Non-pigmented ciliary epithelial cell (primary cell): ENCODE measurements around the gene ZDHHC24.
"Not testable (repeated sequence)": the region's sequence is repeated elsewhere in the genome, so short reads cannot be mapped to it uniquely, and the experiment has no call there.

ENCODE experiments used
- DNase-seq: peaks from one replicate; pipeline ENCODE4 v3.0.0-alpha.2; 2010; ENCODE audit warnings: low read depth

Gene ZDHHC24, protein sequence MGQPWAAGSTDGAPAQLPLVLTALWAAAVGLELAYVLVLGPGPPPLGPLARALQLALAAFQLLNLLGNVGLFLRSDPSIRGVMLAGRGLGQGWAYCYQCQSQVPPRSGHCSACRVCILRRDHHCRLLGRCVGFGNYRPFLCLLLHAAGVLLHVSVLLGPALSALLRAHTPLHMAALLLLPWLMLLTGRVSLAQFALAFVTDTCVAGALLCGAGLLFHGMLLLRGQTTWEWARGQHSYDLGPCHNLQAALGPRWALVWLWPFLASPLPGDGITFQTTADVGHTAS

DNA sequence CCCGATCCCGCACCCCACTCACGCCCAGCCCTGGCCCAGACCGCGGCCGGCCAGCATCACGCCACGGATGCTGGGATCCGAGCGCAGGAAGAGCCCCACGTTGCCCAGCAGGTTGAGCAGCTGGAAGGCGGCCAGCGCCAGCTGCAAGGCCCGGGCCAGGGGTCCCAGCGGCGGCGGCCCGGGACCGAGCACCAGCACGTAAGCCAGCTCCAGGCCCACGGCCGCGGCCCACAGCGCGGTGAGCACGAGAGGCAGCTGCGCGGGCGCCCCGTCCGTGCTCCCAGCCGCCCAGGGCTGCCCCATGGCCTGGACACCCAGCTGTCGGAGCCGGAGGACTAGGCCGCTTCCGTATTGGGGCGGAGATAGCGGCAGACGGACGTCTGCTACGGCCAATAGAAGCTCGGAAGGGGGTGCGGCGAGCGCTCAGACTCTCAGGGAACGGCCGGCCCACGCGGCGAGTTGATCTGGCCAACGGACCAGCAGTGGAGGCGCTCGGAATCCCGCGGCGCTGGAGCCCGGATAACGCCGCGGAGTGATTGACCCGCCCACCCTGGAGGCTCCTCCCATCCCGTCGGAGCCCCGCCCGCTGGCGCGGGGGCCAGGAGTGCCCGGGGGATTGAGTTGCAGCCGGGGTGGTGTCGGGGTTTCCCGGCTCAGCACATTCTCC is at the start of gene ZDHHC24:
Gene ZDHHC24 (minus strand): TSS at position 348 of the 667 bp plus-strand sequence. CDS start 45 bp downstream, at position 303.
- DNase-seq = peak; percentile 83

DNA sequence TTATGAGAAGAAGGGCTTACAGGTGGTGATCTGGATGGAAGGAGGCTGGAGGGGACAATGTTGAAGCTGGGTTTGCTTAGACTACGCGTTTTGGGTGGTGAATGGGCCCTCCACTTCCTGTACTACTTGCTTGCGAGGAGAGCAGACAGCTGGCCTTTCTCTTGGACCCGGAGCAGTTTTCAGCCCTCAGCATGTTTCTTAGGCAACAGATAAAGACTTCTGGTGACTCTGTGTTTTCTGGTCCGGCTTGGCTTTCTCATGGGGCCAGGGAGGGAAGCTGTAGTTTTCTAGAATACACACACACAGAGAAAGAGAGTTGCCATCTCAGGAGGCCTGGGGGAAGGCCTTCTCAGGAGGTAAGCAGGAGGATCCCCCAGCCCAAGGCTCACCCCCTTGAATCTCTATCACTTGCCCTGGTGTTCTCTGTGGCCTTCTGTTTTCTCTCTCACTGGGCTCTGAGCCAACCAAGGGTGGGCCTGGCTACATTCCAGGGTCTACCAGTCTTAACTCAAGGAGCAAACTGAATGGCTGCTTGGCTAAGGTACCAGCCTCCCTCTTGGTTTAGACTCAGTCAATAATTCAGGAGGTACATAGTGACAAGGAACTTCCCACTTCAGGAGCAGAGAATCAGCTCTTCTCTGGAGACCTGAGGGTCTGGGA is 49.5 kb upstream of the ZDHHC24 start:
- DNase-seq = no peak

DNA sequence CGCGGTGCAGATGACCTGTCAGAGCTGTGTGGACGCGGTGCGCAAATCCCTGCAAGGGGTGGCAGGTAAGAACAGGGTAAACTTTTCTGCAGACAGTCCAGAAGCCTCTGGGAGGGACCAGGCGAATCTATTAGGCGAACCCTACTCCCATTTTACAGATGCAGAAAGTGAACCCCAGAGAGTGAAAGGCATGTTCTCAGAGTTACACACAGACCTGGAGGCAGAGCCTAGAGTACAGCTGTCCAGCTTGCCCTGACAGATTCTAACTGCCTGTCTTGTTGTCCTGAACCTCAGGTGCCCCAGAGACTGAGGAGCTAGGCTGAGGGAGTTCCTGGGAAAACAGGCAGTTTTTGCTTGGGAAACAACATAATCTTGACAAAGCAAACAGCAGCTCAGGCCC is 47.8 kb upstream of the ZDHHC24 start:
- DNase-seq = no peak

DNA sequence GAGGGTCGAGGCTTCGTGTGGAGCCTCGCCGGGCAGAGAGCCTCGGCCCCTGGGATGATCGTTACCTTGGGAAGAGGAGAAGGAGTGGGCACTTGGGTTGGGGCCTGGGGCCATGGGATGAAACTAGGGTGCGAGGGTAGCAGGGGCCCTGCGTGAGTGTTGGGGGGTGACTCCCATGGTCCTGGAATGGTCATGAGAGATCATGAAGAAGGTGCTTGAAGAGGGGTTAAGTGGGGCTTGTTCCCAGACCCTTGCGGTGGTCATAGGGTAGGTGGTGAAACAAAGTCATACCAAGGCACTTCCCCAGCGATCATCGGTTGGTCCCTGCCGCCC is 47.4 kb upstream of the ZDHHC24 start:
- DNase-seq = no peak

GRCh38 chr11:66592457-66593302 is 46.8 kb upstream of the ZDHHC24 start, which contains the start of the genes CCDC87 and CCS:
CCDC87 (minus strand) TSS chr11:66593063; CDS start chr11:66593015, 48 bp downstream.
CCS (plus strand) TSS chr11:66593185; CDS start chr11:66593262, 77 bp downstream.
- DNase-seq = no peak

GRCh38 chr11:66591175-66591574 is 45.3 kb upstream of the ZDHHC24 start:
- no peak for DNase-seq

DNA sequence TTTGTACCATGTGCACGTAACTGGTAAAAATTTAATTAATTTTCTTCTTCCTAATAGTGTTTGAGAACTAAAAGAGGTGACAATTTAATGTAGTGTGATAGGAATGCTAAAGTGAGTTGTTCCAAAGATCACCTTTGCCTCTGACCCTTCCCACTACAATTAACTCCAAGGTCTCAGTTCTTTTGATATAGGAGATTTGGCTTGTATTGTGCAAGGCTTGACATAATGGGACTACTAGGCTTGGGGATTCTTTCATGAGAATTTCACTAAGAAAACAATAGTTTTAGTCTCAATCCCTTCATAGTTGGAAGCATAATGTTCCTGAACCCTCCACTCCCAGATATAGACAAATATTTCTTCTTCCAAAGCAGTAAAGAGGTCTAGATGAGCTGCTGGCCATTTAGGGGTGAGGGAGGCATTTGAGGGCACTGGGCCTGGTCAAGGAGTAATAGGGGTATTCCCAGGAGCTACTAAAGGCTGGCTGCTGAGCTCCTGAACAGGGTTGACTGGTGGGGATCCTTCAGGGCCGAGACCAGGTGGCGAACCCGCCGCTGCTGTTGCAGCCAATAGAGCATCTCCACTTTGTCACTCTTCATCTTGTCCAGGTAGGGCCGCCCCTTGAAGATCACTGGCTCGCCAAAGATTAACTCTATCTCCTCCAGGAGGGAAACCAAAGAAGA is 44.3 kb upstream of the ZDHHC24 start:
- no peak for DNase-seq

DNA sequence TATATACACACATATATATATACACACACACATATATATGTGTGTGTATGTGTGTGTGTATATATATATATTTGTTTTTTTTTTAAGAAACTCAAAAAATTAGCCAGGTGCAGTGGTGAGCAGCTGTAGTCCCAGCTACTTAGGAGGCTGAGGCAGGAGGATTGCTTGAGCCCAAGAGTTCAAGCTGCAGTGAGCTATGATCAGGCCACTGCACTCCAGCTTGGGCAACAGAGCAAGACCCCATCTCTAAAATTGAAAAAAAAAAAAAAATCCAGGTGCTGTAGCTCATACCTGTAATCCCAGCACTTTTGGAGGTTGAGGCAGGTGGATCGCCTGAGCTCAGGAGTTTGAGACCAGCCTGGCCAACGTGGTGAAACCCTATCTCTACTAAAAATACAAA is 43.5 kb upstream of the ZDHHC24 start:
- DNase-seq = not testable (repeated sequence)

DNA sequence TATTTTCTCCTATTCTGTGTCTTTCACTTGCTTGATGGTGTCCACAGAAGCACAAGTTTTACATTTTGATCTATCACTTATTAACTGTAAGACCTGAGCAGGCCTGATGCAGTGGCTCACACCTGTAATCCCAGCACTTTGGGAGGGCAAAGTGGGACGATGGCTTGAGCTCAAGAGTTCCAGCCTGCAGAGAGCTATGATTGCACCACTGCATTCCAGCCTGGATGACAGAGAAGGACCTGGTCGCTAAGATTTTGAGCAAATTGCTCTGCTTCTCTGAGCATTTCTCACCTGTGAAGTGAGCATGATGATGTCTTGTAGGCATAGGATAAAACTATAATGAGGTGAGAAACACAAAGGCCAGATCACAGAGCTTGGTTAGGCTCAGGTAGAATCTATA is 40.3 kb upstream of the ZDHHC24 start:
- no peak for DNase-seq

DNA sequence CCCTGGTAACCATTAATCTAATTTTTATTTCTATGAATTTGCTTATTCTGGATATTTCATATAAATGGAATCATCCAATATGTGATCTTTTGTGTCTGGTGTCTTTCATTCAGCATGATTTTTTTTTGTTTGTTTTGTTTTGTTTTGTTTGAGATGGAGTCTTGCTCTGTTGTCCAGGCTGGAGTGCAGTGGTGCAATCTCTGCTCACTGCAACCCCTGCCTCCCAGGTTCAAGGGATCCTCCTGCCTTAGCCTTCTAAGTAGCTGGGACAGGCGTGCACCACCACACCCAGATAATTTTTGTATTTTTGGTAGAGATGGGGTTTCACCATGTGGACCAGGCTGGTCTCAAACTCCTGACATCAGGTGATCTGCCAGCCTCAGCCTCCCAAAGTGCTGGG is 39.6 kb upstream of the ZDHHC24 start:
- DNase-seq = not testable (repeated sequence)

GRCh38 chr11:66582565-66583147 is 36.8 kb upstream of the ZDHHC24 start:
- not testable (repeated sequence) for DNase-seq

DNA sequence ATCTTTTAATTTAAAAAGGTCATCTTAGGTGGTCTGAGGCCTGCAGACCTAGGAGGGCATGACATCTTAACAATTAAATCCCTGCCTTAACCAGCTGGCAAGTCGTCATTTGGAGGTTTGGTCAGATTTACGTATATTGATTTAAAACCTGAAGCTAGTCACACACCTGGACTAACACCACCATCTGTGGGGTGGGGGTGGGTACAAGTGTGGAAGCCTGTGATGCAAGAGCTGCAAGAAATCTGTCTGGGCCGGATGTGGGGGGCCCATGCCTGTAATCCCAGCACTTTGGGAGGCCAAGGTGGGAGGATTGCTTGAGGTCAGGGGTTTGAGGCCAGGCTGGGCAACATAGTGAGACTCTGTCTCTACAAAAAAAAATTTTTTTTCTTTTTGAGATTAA is 35.4 kb upstream of the ZDHHC24 start:
- no peak for DNase-seq

DNA sequence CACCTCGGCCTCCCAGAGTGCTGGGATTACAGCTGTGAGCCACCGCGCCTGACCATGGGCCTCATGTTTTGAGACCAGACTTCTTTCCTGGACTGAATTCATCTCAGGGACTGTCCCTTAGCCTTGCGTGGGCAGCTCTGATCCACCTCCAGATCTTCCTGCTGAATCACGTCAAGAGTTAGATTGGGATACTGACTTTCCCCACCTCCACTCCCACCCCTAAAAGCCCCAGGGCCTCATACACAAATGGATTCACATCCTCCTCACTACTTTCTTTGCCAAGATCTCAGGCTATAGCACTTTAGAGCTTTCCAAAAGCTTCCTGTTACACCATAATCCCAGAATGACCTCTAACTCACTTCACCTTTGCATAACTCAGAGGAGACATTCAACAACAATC is 35.0 kb upstream of the ZDHHC24 start:
- DNase-seq = no peak

DNA sequence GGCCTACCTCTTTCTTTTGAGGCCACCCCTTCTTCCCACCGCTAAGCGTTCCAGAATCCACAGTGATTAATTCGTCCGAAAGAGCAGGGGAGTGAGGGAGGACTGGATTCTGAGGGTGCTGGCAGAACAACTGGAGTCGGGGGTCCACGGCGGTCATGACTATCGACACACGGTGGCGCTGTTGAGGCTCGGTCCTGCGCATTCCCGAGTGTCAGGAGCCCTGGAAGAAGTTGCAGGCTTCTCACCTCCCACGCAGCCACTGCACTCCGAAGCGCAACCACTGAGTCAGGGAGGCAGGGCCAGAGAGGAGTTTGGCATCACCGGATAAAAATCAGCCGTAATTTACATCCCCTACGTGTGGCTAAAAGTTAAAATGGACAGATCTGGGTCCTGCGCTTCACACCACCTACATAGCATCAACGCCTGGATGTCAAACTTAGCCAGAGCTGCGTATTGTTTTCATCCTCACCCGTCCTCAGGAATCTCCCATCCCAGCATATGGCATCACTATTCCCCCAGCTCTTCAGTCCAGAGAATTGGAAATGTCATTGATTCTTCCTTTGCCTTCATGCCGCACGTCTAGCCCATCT is 33.3 kb upstream of the ZDHHC24 start:
- no peak for DNase-seq

DNA sequence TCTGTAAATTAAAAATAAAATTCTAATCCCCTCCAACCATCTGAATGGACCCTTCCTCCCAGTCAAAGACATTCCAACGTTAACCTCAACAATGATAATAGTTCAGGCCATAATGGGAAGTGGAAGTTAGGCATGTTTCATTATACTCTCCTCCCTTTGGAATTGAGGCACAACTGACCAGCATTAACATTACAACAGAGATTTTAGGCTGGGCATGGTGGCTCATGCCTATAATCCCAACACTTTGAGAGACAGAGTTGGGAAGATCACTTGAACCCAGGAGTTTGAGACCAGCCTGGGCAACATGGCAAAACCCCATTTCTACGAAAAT is 25.0 kb upstream of the ZDHHC24 start:
- no peak for DNase-seq

DNA sequence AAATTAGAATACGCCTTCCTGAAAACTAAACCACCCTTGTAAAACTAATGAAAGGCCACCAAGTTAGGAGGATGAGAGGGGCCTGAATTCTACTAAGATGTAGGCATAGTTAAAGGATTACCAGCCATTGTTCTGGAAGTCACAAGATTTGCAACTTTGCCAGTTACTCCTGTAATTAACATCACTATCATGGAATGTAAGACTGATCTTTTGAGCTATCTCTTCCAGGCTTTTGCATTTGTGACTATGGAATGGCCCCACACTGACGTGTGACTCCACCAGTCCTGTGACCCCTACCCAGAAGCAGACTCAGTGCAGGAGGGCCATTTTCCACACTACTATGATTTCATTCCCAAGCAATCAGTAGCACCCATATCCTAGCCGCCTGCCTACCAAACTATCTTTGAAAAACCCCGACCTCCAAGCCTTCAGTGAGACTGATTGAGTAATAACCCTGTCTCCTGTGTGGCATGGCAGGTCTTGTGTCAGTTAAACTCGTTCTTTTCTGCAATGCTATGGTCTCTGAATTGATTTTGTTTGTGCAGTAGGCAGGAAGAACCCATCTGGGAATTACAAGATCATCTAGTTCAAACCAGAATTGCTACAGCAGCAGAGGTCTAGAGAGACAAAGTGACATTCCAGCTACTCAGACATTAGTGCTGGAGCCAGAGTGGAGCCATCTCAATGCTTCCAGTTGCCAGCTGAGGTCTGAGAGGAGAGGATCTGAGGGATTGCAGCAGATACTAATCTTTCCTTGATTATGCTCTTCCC is 24.4 kb upstream of the ZDHHC24 start:
- no peak for DNase-seq

DNA sequence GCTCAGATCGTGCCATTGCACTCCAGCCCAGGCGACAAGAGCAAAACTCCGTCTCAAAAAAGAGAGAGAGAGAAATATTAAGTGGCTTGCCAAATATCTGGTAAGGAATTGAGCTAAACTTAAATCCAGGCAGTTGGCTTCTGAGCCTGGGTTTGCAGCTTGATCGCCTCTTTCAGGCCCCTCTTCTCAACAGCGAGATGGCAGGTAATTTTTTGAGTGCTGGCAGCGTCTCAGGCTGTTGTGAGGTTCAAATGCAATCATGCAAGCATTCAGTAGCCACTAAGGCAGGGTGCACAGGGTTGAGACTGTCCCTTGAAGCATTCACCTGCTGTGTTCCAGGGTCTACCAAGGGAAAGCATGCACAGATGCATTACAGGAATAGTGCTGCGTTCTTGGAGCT is 23.2 kb upstream of the ZDHHC24 start:
- DNase-seq = no peak

DNA sequence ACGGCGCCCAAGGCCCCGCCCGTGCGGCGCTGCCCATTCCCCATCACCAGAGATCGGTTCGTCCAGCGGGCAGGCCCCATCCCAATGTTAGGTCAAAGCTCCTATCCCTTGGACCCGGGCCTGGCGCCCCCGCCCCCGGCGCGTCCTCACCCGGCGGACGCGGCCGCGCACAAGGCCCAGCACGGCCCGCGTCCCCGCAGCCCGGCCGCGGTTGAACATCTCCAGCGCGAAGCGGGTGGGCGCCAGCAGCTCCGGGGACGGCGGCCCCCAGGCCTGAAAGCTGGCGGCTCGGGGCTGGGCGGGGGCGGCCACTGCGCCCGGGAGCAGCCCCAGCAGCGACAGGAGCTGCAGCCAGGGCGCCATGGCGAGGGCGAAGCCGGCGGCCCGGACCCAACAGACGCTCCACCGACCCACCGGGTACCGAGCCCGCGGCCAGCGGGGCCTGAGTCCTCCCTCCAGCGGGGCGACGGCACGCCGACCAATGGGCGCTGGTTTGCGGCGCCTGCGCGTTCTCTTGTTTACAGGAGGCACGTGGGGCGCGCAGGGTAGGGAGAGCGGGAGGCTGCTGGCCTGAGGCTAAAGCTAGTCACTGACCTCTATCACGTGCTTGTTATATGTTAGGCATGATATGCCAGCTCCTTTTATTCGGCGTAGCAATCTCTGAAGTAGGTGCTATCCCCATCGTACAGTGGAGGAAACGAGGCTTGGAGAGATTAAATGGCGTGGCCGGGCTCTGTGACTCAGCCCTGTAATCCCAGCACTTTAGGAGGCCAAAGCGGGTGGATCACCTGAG is 22.5 kb upstream of the ZDHHC24 start, which contains the start of gene CTSF:
Gene CTSF (minus strand): TSS at position 483 of the 793 bp plus-strand sequence. CDS start 120 bp downstream, at position 363.
- DNase-seq = no peak

- DNase-seq = no peak
Observed at GRCh38 chr11:66567787-66568123, 21.9 kb upstream of the ZDHHC24 start.
